ENCODE measurements around the gene NONO. TPM values are rescaled to one million over a fixed set of nuclear protein-coding genes. Genes with fewer than 3 reads are reported as not detected.

NONO gene
- polyA plus RNA-seq, 1 donor from 2014 or later, result 444 TPM

GRCh38 chrX:71254092-71254963, 29.1 kb upstream of the NONO start, which contains the start of gene ZMYM3 (continued):
- TF ChIP-seq EZH2 (IDR thresholded peaks at IDR 0.05; ENCODE audit: borderline replicate concordance, insufficient read depth, low read length, poor library complexity, severe bottlenecking), result no peak
- peak; percentile 62 for TF ChIP-seq POLR2AphosphoS5 (IDR thresholded peaks at IDR 0.05)

GRCh38 chrX:71256051-71256450, 27.4 kb upstream of the NONO start:
- Histone ChIP-seq H3K4me2 (ENCODE audit: low read length) (no peak overlapping the region), H3K27me3 (ENCODE audit: insufficient read depth, low read depth, low read length) (no peaks in the 10 kb centered on the region), H3K79me2 (replicated peaks; ENCODE audit: insufficient read depth, low read length) (peaks cover 10% of the 10 kb centered on the region), H3K27ac (ENCODE audit: low read length) (peak overlapping the region; percentile 93), H2AFZ (ENCODE audit: low read depth, low read length) (no peak overlapping the region), H3K4me3 (ENCODE audit: low read length) (peak overlapping the region; percentile 74), H4K20me1 (ENCODE audit: insufficient read depth) (no peaks in the 10 kb centered on the region), H3F3A (ENCODE audit: insufficient read depth, low read length, poor library complexity, severe bottlenecking) (no peaks in the 10 kb centered on the region), H3K9me2 (ENCODE audit: insufficient read depth, low read length) (no peaks in the 10 kb centered on the region), H3K9ac (ENCODE audit: low read length) (no peak overlapping the region), H3K9me3 (ENCODE audit: low read length) (no peaks in the 10 kb centered on the region), H3K36me3 (ENCODE audit: insufficient read depth, low read length) (no peaks in the 10 kb centered on the region)
- TF ChIP-seq POLR2AphosphoS5 (IDR thresholded peaks at IDR 0.05) (no peak), REST (IDR thresholded peaks at IDR 0.05; ENCODE audit: borderline replicate concordance) (no peak), MXI1 (conservative IDR thresholded peaks at IDR 0.05; ENCODE audit: poor library complexity, severe bottlenecking) (no peak), EP300 (conservative IDR thresholded peaks at IDR 0.05; ENCODE audit: poor library complexity, severe bottlenecking) (no peak), RAD21 (conservative IDR thresholded peaks at IDR 0.05) (no peak), EZH2 (IDR thresholded peaks at IDR 0.05; ENCODE audit: borderline replicate concordance, insufficient read depth, low read length, poor library complexity, severe bottlenecking) (no peak), TAF1 (IDR thresholded peaks at IDR 0.05; ENCODE audit: low read depth) (no peak), SMC3 (conservative IDR thresholded peaks at IDR 0.05; ENCODE audit: poor library complexity) (no peak), CTCF (IDR thresholded peaks at IDR 0.05; ENCODE audit: poor library complexity, severe bottlenecking) (no peak)

GRCh38 chrX:71256856-71257255, 26.6 kb upstream of the NONO start:
- H3K9me3 ChIP-seq (ENCODE audit: low read length), result no peaks in the 10 kb centered on the region
- no peak overlapping the region for H3K9ac ChIP-seq (ENCODE audit: low read length)
- no peak overlapping the region for H3K27ac ChIP-seq (ENCODE audit: low read length)
- H3K4me3 ChIP-seq (ENCODE audit: low read length), result no peak overlapping the region
- H4K20me1 ChIP-seq (ENCODE audit: insufficient read depth), result no peaks in the 10 kb centered on the region
- H3K27me3 ChIP-seq (ENCODE audit: insufficient read depth, low read depth, low read length), result no peaks in the 10 kb centered on the region
- H3K36me3 ChIP-seq (ENCODE audit: insufficient read depth, low read length), result no peaks in the 10 kb centered on the region
- H2AFZ ChIP-seq (ENCODE audit: low read depth, low read length), result no peak overlapping the region
- peaks cover 10% of the 10 kb centered on the region for H3K79me2 ChIP-seq (replicated peaks; ENCODE audit: insufficient read depth, low read length)
- no peaks in the 10 kb centered on the region for H3F3A ChIP-seq (ENCODE audit: insufficient read depth, low read length, poor library complexity, severe bottlenecking)
- no peak overlapping the region for H3K4me2 ChIP-seq (ENCODE audit: low read length)
- H3K9me2 ChIP-seq (ENCODE audit: insufficient read depth, low read length), result no peaks in the 10 kb centered on the region
- TF ChIP-seq POLR2AphosphoS5 (IDR thresholded peaks at IDR 0.05) (no peak), RAD21 (conservative IDR thresholded peaks at IDR 0.05) (no peak), REST (IDR thresholded peaks at IDR 0.05; ENCODE audit: borderline replicate concordance) (no peak), MXI1 (conservative IDR thresholded peaks at IDR 0.05; ENCODE audit: poor library complexity, severe bottlenecking) (no peak), EP300 (conservative IDR thresholded peaks at IDR 0.05; ENCODE audit: poor library complexity, severe bottlenecking) (no peak), EZH2 (IDR thresholded peaks at IDR 0.05; ENCODE audit: borderline replicate concordance, insufficient read depth, low read length, poor library complexity, severe bottlenecking) (no peak), TAF1 (IDR thresholded peaks at IDR 0.05; ENCODE audit: low read depth) (no peak), SMC3 (conservative IDR thresholded peaks at IDR 0.05; ENCODE audit: poor library complexity) (no peak), CTCF (IDR thresholded peaks at IDR 0.05; ENCODE audit: poor library complexity, severe bottlenecking) (no peak)

Measured in neural cell (in vitro differentiated cells).